H1 (cell line): ENCODE measurements around the gene MCRS1. TPM values are rescaled to one million over a fixed set of nuclear protein-coding genes. Genes with fewer than 3 reads are reported as not detected.

Experiments
- CTCF ChIA-PET: fragments of 300-600 bp; sonication (Branson Sonifier 250); formaldehyde crosslinking; loops from one replicate; lab custom pipeline; 2021; ENCODE audit not compliant: partially characterized antibody; lab: Charles Lee
- POLR2A ChIA-PET: fragments of 300-600 bp; sonication (Branson Sonifier 250); formaldehyde crosslinking; loops from one replicate; lab custom pipeline; 2021; ENCODE audit warnings: inconsistent platforms; ENCODE audit not compliant: partially characterized antibody; lab: Charles Lee
- DNase-seq, 2 experiments: peaks; one replicate each; pipeline versions ENCODE4 v3.0.0 to v3.0.0-alpha.2; 2010 to 2022; ENCODE audit warnings: low spot score in 2 of 2, low read depth in 1 of 2, mixed read lengths in 1 of 2
- FAIRE-seq: peaks from 2 replicates; lab custom pipeline; 2011; peaks lifted over from hg19 to GRCh38; lab: Jason Lieb, UNC
- H2AFZ ChIP-seq: 2 replicates; pipeline ENCODE4 v1.8.1; 2012; ENCODE audit warnings: low read length, inconsistent platforms
- H2AK5ac ChIP-seq: 2 replicates; pipeline ENCODE4 v1.6.1; 2013; ENCODE audit warnings: low read depth, low read length
- H2BK120ac ChIP-seq: replicated peaks from 2 replicates; pipeline ENCODE3; 2013; ENCODE audit warnings: low read depth, low read length, inconsistent platforms
- H2BK12ac ChIP-seq: 2 replicates; pipeline ENCODE4 v1.6.1; 2013; ENCODE audit warnings: low read depth, low read length
- H2BK15ac ChIP-seq: 2 replicates; pipeline ENCODE4 v1.6.1; 2013; ENCODE audit warnings: low read length
- H2BK20ac ChIP-seq: 2 replicates; pipeline ENCODE4 v1.6.1; 2013; ENCODE audit warnings: low read length
- H2BK5ac ChIP-seq: 2 replicates; pipeline ENCODE4 v1.6.1; 2013; ENCODE audit warnings: low read depth, low read length
- H3K14ac ChIP-seq: 2 replicates; pipeline ENCODE4 v1.6.1; 2013; ENCODE audit warnings: inconsistent platforms; ENCODE audit not compliant: insufficient read length
- H3K18ac ChIP-seq: 2 replicates; pipeline ENCODE4 v1.6.1; 2013; ENCODE audit warnings: low read length; ENCODE audit errors: extremely low read depth
- H3K23ac ChIP-seq: 2 replicates; pipeline ENCODE4 v1.6.1; 2013; ENCODE audit warnings: inconsistent platforms; ENCODE audit not compliant: insufficient read length
- H3K23me2 ChIP-seq: 2 replicates; pipeline ENCODE4 v1.6.1; 2013; ENCODE audit warnings: low read depth, low read length
- H3K27ac ChIP-seq: 2 replicates; pipeline ENCODE4 v1.6.1; 2011; ENCODE audit warnings: low read depth, low read length, inconsistent platforms
- H3K27me3 ChIP-seq, 4 experiments: replicated peaks in 1 of 4; 1 replicate in 1 of 4; 2 replicates in 3 of 4; pipeline versions ENCODE4 v1.6.1 to v1.8.1; 2011 to 2013; ENCODE audit warnings: low read length in 3 of 4, mild to moderate bottlenecking in 3 of 4, inconsistent platforms in 2 of 4, mixed read lengths in 2 of 4, moderate library complexity in 1 of 4; ENCODE audit not compliant: control insufficient read depth in 3 of 4, insufficient read depth in 3 of 4; ENCODE audit errors: extremely low read depth in 1 of 4
- H3K36me3 ChIP-seq, 4 experiments: 2 replicates each; pipeline versions ENCODE4 v1.6.1 to v1.8.1; 2011 to 2013; ENCODE audit warnings: mild to moderate bottlenecking in 4 of 4, low read length in 3 of 4, moderate library complexity in 2 of 4, control low read depth in 1 of 4, inconsistent platforms in 1 of 4; ENCODE audit not compliant: insufficient read depth in 4 of 4, control insufficient read depth in 2 of 4
- H3K4ac ChIP-seq: replicated peaks from 2 replicates; pipeline ENCODE3; 2013; ENCODE audit warnings: low read length, low read depth, mixed read lengths, inconsistent platforms; ENCODE audit not compliant: insufficient read length
- H3K4me1 ChIP-seq, 4 experiments: replicated peaks in 1 of 4; 1 replicate in 1 of 4; 2 replicates in 3 of 4; pipeline versions ENCODE4 v1.6.1 to v1.8.1; 2011 to 2013; ENCODE audit warnings: low read length in 3 of 4, inconsistent platforms in 2 of 4, mixed read lengths in 1 of 4; ENCODE audit not compliant: insufficient read depth in 4 of 4, control insufficient read depth in 3 of 4
- H3K4me2 ChIP-seq, 2 experiments: 2 replicates each; pipeline versions ENCODE4 v1.6.1 to v1.8.1; 2011 to 2013; ENCODE audit warnings: low read depth in 2 of 2, low read length in 2 of 2, control low read depth in 1 of 2, inconsistent platforms in 1 of 2, mild to moderate bottlenecking in 1 of 2; ENCODE audit not compliant: insufficient read depth in 1 of 2
- H3K4me3 ChIP-seq, 4 experiments: fragments of 200-600, 300-600 bp in 1 of 4; sonication (generic), shearing (Covaris generic), sonication (Bioruptor Twin) in 1 of 4; 2 replicates each; pipeline versions ENCODE4 v1.5.1 to v1.8.1; 2011 to 2016; ENCODE audit warnings: low read length in 4 of 4, low read depth in 3 of 4, control low read depth in 2 of 4, inconsistent platforms in 2 of 4, mild to moderate bottlenecking in 2 of 4, mixed read lengths in 1 of 4, moderate library complexity in 1 of 4; ENCODE audit not compliant: insufficient read depth in 2 of 4; ENCODE audit errors: extremely low read depth in 1 of 4
- H3K56ac ChIP-seq: replicated peaks from 2 replicates; pipeline ENCODE3; 2013; ENCODE audit warnings: low read depth, mild to moderate bottlenecking, mixed read lengths, low read length, inconsistent platforms; ENCODE audit not compliant: insufficient read length
- H3K79me1 ChIP-seq: 2 replicates; pipeline ENCODE4 v1.6.1; 2013; ENCODE audit warnings: low read depth, low read length, control low read depth
- H3K79me2 ChIP-seq, 2 experiments: 2 replicates each; pipeline versions ENCODE4 v1.6.1 to v1.8.1; 2012 to 2013; ENCODE audit warnings: low read length in 2 of 2, mild to moderate bottlenecking in 2 of 2, inconsistent platforms in 1 of 2; ENCODE audit not compliant: insufficient read depth in 2 of 2, control insufficient read depth in 1 of 2
- H3K9ac ChIP-seq, 4 experiments: replicated peaks in 1 of 4; 1 replicate in 1 of 4; 2 replicates in 3 of 4; pipeline versions ENCODE4 v1.6.1 to v1.8.1; 2011 to 2013; ENCODE audit warnings: low read depth in 3 of 4, low read length in 3 of 4, control low read depth in 2 of 4, mild to moderate bottlenecking in 2 of 4, moderate library complexity in 2 of 4, inconsistent platforms in 1 of 4; ENCODE audit errors: extremely low read depth in 1 of 4
- H3K9me3 ChIP-seq, 2 experiments: 2 replicates each; pipeline versions ENCODE4 v1.6.1 to v1.8.1; 2012 to 2013; ENCODE audit warnings: mild to moderate bottlenecking in 2 of 2, moderate library complexity in 2 of 2, control low read depth in 1 of 2, inconsistent platforms in 1 of 2, low read depth in 1 of 2, low read length in 1 of 2, mixed read lengths in 1 of 2; ENCODE audit not compliant: insufficient read depth in 2 of 2
- H4K20me1 ChIP-seq, 2 experiments: replicated peaks in 1 of 2; 2 replicates each; pipeline versions ENCODE3 to v1.8.1; 2011 to 2013; ENCODE audit warnings: inconsistent platforms in 2 of 2, low read length in 2 of 2, mild to moderate bottlenecking in 1 of 2; ENCODE audit not compliant: insufficient read depth in 2 of 2, control insufficient read depth in 1 of 2
- H4K5ac ChIP-seq: 2 replicates; pipeline ENCODE4 v1.6.1; 2013; ENCODE audit warnings: low read length, low read depth, mixed read lengths, inconsistent platforms; ENCODE audit not compliant: insufficient read length
- H4K8ac ChIP-seq: 2 replicates; pipeline ENCODE4 v1.8.0; 2013; ENCODE audit warnings: mild to moderate bottlenecking, moderate library complexity, low read length, inconsistent platforms; ENCODE audit not compliant: insufficient read depth; ENCODE audit errors: extremely low read depth
- H4K91ac ChIP-seq: replicated peaks from 2 replicates; pipeline ENCODE3; 2013; ENCODE audit warnings: low read length, mixed read lengths, inconsistent platforms; ENCODE audit not compliant: insufficient read length
- CBX5 ChIP-seq: fragments of 300-800, 300-1000 bp; sonication (generic); IDR thresholded peaks from 2 replicates; pipeline ENCODE4 v1.7.1; 2016; ENCODE audit warnings: antibody characterized with exemption, low read length, low read depth
- CBX8 ChIP-seq: fragments of 300-800, 300-1000 bp; sonication (generic); IDR thresholded peaks from 2 replicates; pipeline ENCODE4 v1.7.1; 2016; ENCODE audit warnings: low read depth, low read length, borderline replicate concordance
- CHD2 ChIP-seq: IDR thresholded peaks from 2 replicates; pipeline ENCODE4 v1.6.1; 2012; ENCODE audit warnings: low read length, improper control_type of control experiment
- RAD21 ChIP-seq, 2 experiments: IDR thresholded peaks in 1 of 2; conservative IDR thresholded peaks in 1 of 2; 2 replicates each; pipeline ENCODE4 v1.6.1; 2011; ENCODE audit warnings: low read depth in 2 of 2, low read length in 2 of 2, improper control_type of control experiment in 1 of 2, inconsistent platforms in 1 of 2, mild to moderate bottlenecking in 1 of 2, moderate library complexity in 1 of 2
- SIRT6 ChIP-seq: IDR thresholded peaks from one replicate; pipeline ENCODE4 v1.7.1; 2012; ENCODE audit warnings: low read length, inconsistent platforms
- SP1 ChIP-seq: IDR thresholded peaks from 2 replicates; pipeline ENCODE4 v1.6.1; 2011; ENCODE audit warnings: low read depth, low read length
- SP4 ChIP-seq: IDR thresholded peaks from 2 replicates; pipeline ENCODE4 v1.6.1; 2012; ENCODE audit warnings: low read length, inconsistent platforms
- TCF12 ChIP-seq: IDR thresholded peaks from 2 replicates; pipeline ENCODE4 v1.6.1; 2011; ENCODE audit warnings: low read depth, mild to moderate bottlenecking, low read length
- ZNF274 ChIP-seq: IDR thresholded peaks from 2 replicates; pipeline ENCODE4 v1.7.0; 2012; ENCODE audit warnings: low read length, borderline replicate concordance; ENCODE audit errors: extremely low read depth
- WGBS, 2 experiments: shearing (Covaris generic) in 1 of 2; methylation state at CpG; one replicate each; pipeline versions ENCODE4 v1.1.6 to v1.1.7; 2013 to 2015; ENCODE audit warnings: low lambda C conversion rate in 2 of 2, mixed read lengths in 2 of 2, inconsistent platforms in 1 of 2, low coverage in 1 of 2, missing lambda C conversion rate in 1 of 2; ENCODE audit not compliant: insufficient replicate concordance in 2 of 2, insufficient coverage in 1 of 2, insufficient read length in 1 of 2; ENCODE audit errors: extremely low coverage in 1 of 2, missing lambda C conversion rate in 1 of 2; 5-methylcytosine and 5-hydroxymethylcytosine counted together
- polyA plus RNA-seq, 7 experiments: library from polyadenylated mRNA; depleted of rRNA in 3 of 7; stranded (reverse) in 5 of 7; unstranded in 2 of 7; fragments of >200 nt in 5 of 7; fragments of 200-250 nt in 2 of 7; gene quantifications; 1 replicate in 5 of 7; 2 replicates in 1 of 7; 4 replicates in 1 of 7; pipeline versions ENCODE4 v1.2.1 to v1.2.3, GENCODE V29; 2011 to 2013; ENCODE audit warnings: missing spikeins in 2 of 7, mixed read lengths in 2 of 7
- total RNA-seq: library from RNA; stranded (reverse); fragmentation: NEBNext Ultra II Directional; extraction: Animal tissue kit (Norgen Biotek cat#: 25700); gene quantifications from 2 replicates; pipeline ENCODE4 v1.2.1, GENCODE V29; 2021
- TF ChIP-seq, protein P1 (sequence below): IDR thresholded peaks from 2 replicates; pipeline ENCODE4 v1.6.1; 2012; ENCODE audit warnings: inconsistent platforms

Gene MCRS1
- total and polyA plus RNA-seq, 2 of the 8 experiments (the other 6 are each of a cell fraction or from before 2014, with no cell fraction given), result 90.3 to 139 TPM

DNA sequence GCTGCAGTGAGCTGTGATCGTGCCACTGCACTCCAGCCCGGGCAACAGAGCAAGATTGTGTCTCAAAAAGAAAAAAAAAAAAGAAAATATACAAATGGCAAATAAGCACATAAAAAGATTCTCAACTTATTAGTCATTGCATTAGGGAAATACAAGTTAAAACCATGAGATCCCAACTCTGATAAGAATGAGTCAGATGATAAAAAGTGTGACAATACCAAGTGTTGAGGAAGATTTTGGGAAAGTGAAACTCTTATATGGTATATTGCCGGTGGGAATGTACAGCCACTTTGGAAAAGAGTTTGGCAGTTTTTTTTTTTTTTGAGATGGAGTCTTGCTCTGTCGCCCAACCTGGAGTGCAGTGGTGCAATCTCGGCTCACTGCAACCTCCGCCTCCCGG, 47.8 kb upstream of the MCRS1 start:
- no peak for FAIRE-seq
- TF ChIP-seq SP4, result no peak
- no peak for TF ChIP-seq RAD21 (IDR thresholded peaks at IDR 0.05 in 1 of 2, conservative IDR thresholded peaks at IDR 0.05 in 1 of 2; ENCODE audit: low read depth in 2 of 2, low read length in 2 of 2)
- no peak for TF ChIP-seq ZNF274
- TF ChIP-seq SP1, result no peak
- TF ChIP-seq, protein P1, sequence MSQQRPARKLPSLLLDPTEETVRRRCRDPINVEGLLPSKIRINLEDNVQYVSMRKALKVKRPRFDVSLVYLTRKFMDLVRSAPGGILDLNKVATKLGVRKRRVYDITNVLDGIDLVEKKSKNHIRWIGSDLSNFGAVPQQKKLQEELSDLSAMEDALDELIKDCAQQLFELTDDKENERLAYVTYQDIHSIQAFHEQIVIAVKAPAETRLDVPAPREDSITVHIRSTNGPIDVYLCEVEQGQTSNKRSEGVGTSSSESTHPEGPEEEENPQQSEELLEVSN, result no peak
- TF ChIP-seq TCF12, result no peak
- no peak for TF ChIP-seq CHD2
- no peak for TF ChIP-seq CBX8
- no peak for TF ChIP-seq CBX5
- TF ChIP-seq SIRT6, result no peak
- CTCF ChIA-PET, result interaction anchor here (1.1 to 2.5 kb wide), 4 partner anchors 12 to 146 kb away, joined by 3 to 10 read pairs (median 4); no protein-coding TSS in a partner anchor

More for the DNA sequence above, 47.8 kb upstream of the MCRS1 start:
- Histone ChIP-seq H2BK15ac (no peak overlapping the region), H4K8ac (no peak overlapping the region), H4K5ac (no peak overlapping the region), H2BK12ac (no peak overlapping the region), H4K91ac (no peak overlapping the region), H4K20me1 (no peaks in the 10 kb centered on the region), H3K56ac (no peak overlapping the region), H3K4me3 (no peak overlapping the region), H2AK5ac (no peak overlapping the region), H3K4ac (no peak overlapping the region), H3K27ac (no peak overlapping the region), H3K79me1 (no peaks in the 10 kb centered on the region), H3K23me2 (no peaks in the 10 kb centered on the region), H3K9me3 (no peaks in the 10 kb centered on the region; a peak in 1 of 4 replicates), H3K79me2 (no peaks in the 10 kb centered on the region), H3K27me3 (no peaks in the 10 kb centered on the region), H3K9ac (no peak overlapping the region), H3K23ac (no peak overlapping the region), H2BK20ac (no peak overlapping the region), H3K18ac (no peak overlapping the region), H2BK120ac (no peak overlapping the region), H3K4me1 (no peaks in the 10 kb centered on the region), H2AFZ (no peak overlapping the region), H3K36me3 (no peaks in the 10 kb centered on the region), H3K4me2 (no peak overlapping the region), H2BK5ac (no peak overlapping the region), H3K14ac (no peak overlapping the region)
- DNase-seq, result no peak
- POLR2A ChIA-PET, result no interaction called here
- 98% methylated on average over 7 of the region's 7 CpGs; no CpG with 5 or more reads in 1 of the 2 experiments for WGBS, 2 experiments
